Stimulated activated naive CD4-positive, alpha-beta T cell (primary cell): Measurements from ENCODE around the gene GAB3.
A peak's percentile ranks its signal among the peaks of the same experiment; 100 is the strongest.

Experiments
- DNase-seq, 6 experiments: peaks; one replicate each; lab custom pipeline; 2025; lab: John Stamatoyannopoulos, UW

The GAB3 gene

GRCh38 chrX:154751669-154752271 lies 893 bp upstream of the GAB3 start:
- no peak for DNase-seq

GRCh38 chrX:154751203-154751668 lies 359 bp upstream of the GAB3 start:
- DNase-seq = peak in 3 of 6 experiments; percentile 14 to 48 (median 14)

- no peak for DNase-seq
These were observed 1.0 kb downstream of the GAB3 start for GRCh38 chrX:154749856-154750255.

GRCh38 chrX:154748712-154749339 lies 2.1 kb downstream of the GAB3 start:
- peak in 5 of 6 experiments; percentile 24 to 68 (median 29) for DNase-seq

GRCh38 chrX:154742613-154743012 lies 8.3 kb downstream of the GAB3 start:
- no peak for DNase-seq

GRCh38 chrX:154739952-154740465 lies 10.9 kb downstream of the GAB3 start:
- DNase-seq = no peak

- no peak for DNase-seq
These were observed 12.7 kb downstream of the GAB3 start for GRCh38 chrX:154738011-154738738.

- DNase-seq = no peak
These were observed 13.7 kb downstream of the GAB3 start for GRCh38 chrX:154737136-154737535.

- DNase-seq = no peak
These were observed 15.0 kb downstream of the GAB3 start for GRCh38 chrX:154735695-154736393.

GRCh38 chrX:154734061-154734781 lies 16.7 kb downstream of the GAB3 start:
- peak in 2 of 6 experiments; percentile 6 to 10 for DNase-seq

- no peak for DNase-seq
These were observed 17.8 kb downstream of the GAB3 start for GRCh38 chrX:154733066-154733425.

- DNase-seq = no peak
These were observed 18.3 kb downstream of the GAB3 start for GRCh38 chrX:154732421-154733065.

- no peak for DNase-seq
These were observed 19.0 kb downstream of the GAB3 start for GRCh38 chrX:154731881-154732280.

GRCh38 chrX:154731184-154731583 lies 19.7 kb downstream of the GAB3 start:
- no peak for DNase-seq

GRCh38 chrX:154730253-154730891 lies 20.5 kb downstream of the GAB3 start:
- DNase-seq = no peak

GRCh38 chrX:154729439-154729838 lies 21.4 kb downstream of the GAB3 start:
- no peak for DNase-seq

- DNase-seq = no peak
These were observed 22.3 kb downstream of the GAB3 start for GRCh38 chrX:154728431-154729190.

GRCh38 chrX:154727871-154728270 lies 23.0 kb downstream of the GAB3 start:
- DNase-seq = no peak

GRCh38 chrX:154727418-154727817 lies 23.5 kb downstream of the GAB3 start:
- no peak for DNase-seq
